ENCODE results near the gene PTPRS.

The PTPRS gene

DNA sequence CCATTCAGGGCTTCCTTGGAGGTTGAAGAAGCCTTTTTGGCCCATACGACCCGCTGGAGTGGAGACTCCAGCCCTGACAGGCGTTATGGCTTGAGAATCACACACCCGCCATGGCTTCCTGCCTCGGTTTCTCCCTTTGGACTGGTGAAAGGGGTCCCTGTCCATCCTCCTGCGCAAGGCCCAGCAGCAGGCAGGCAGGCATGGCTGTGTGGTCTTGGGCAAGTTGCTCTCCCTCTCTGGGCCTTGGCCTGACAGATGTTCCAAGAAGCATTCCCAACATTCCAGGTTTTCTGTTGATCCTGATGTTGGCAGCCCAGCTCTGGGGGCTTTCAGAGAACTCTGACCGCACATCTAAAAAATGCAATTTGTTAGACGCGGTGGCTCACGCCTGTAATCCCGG, 8.1 kb downstream of the PTPRS start:
- Histone ChIP-seq H3F3A (ENCODE audit: insufficient read depth, low read length) (no peaks in the 10 kb centered on the region), H3K4me2 (ENCODE audit: low read depth, low read length) (no peak overlapping the region), H2AFZ (ENCODE audit: low read length) (no peak overlapping the region), H3K27me3 (replicated peaks; ENCODE audit: insufficient read depth, low read length) (peaks cover 97% of the 10 kb centered on the region), H3K9me2 (replicated peaks; ENCODE audit: insufficient read depth, low read length) (no peaks in the 10 kb centered on the region), H3K36me3 (replicated peaks; ENCODE audit: insufficient read depth, low read length) (no peaks in the 10 kb centered on the region), H3K27ac (ENCODE audit: low read length) (no peak overlapping the region), H4K20me1 (ENCODE audit: insufficient read depth, low read length) (no peaks in the 10 kb centered on the region), H3K9me3 (replicated peaks; ENCODE audit: insufficient read depth, low read length) (no peaks in the 10 kb centered on the region), H3K4me1 (ENCODE audit: low read length) (no peaks in the 10 kb centered on the region), H3K79me2 (ENCODE audit: low read length) (no peaks in the 10 kb centered on the region), H3K4me3 (ENCODE audit: low read length) (no peak overlapping the region), H3K9ac (ENCODE audit: low read length) (no peak overlapping the region)
- no peak for TF ChIP-seq EZH2 (optimal IDR thresholded peaks at IDR 0.05; ENCODE audit: low read depth, low read length)
- no peak for TF ChIP-seq EZH2phosphoT487 (IDR thresholded peaks at IDR 0.05; ENCODE audit: low read length)
- TF ChIP-seq CTCF (IDR thresholded peaks at IDR 0.05; ENCODE audit: low read length) = no peak
- no peak for DNase-seq

DNA sequence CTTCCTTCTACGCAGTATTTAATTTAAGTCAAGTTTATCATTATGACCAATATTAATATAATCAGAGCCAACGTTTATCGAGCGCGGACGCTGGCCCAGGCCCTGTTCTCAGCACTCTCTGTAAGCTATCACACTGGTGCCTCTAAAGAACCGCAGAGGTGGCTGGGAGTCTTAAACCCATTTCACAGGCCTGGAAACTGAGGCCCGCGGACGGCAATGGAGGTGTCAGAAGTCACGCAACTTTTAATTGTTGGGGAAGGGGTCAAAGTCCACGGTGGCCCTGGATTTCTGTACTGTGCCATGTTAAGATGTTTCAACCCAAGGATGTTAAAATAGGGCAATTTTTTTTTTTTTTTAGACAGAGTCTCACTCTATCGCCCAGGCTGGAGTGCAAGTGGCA, 8.8 kb downstream of the PTPRS start:
- H3K36me3 ChIP-seq (replicated peaks; ENCODE audit: insufficient read depth, low read length) = no peaks in the 10 kb centered on the region
- no peaks in the 10 kb centered on the region for H3F3A ChIP-seq (ENCODE audit: insufficient read depth, low read length)
- no peak overlapping the region for H2AFZ ChIP-seq (ENCODE audit: low read length)
- no peak overlapping the region for H3K4me2 ChIP-seq (ENCODE audit: low read depth, low read length)
- H3K9ac ChIP-seq (ENCODE audit: low read length) = no peak overlapping the region
- H3K9me2 ChIP-seq (replicated peaks; ENCODE audit: insufficient read depth, low read length) = no peaks in the 10 kb centered on the region
- no peak overlapping the region for H3K27ac ChIP-seq (ENCODE audit: low read length)
- no peaks in the 10 kb centered on the region for H3K9me3 ChIP-seq (replicated peaks; ENCODE audit: insufficient read depth, low read length)
- TF ChIP-seq CTCF (IDR thresholded peaks at IDR 0.05; ENCODE audit: low read length) (no peak), EZH2phosphoT487 (IDR thresholded peaks at IDR 0.05; ENCODE audit: low read length) (no peak), EZH2 (optimal IDR thresholded peaks at IDR 0.05; ENCODE audit: low read depth, low read length) (no peak)
- peaks cover 97% of the 10 kb centered on the region for H3K27me3 ChIP-seq (replicated peaks; ENCODE audit: insufficient read depth, low read length)
- H3K4me3 ChIP-seq (ENCODE audit: low read length) = no peak overlapping the region
- DNase-seq = no peak
- no peaks in the 10 kb centered on the region for H3K79me2 ChIP-seq (ENCODE audit: low read length)
- no peaks in the 10 kb centered on the region for H4K20me1 ChIP-seq (ENCODE audit: insufficient read depth, low read length)
- H3K4me1 ChIP-seq (ENCODE audit: low read length) = no peaks in the 10 kb centered on the region

DNA sequence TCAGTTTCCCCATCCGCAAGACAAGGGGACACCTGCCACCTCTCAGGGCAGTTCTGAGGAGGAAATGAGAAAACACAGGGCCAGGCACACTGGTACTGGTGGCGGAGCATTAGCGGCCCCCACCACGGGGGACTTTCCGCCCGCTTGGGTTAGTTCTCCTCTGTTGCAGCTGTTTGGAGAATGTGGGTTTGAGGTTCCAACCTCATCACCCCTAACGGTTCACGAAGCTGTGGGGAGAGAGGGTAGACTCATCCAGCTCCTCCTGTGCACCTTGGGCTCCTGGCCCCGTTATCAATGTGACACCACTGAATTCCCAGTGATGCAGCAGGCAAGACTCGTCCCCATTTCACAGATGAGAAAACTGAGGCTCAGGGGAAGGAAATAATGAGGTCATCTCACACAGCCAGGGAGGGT, 10.3 kb downstream of the PTPRS start:
- Histone ChIP-seq H3K9me2 (replicated peaks; ENCODE audit: insufficient read depth, low read length) (no peaks in the 10 kb centered on the region), H3F3A (ENCODE audit: insufficient read depth, low read length) (no peaks in the 10 kb centered on the region), H3K9me3 (replicated peaks; ENCODE audit: insufficient read depth, low read length) (no peaks in the 10 kb centered on the region), H3K4me2 (ENCODE audit: low read depth, low read length) (no peak overlapping the region), H3K4me1 (ENCODE audit: low read length) (no peaks in the 10 kb centered on the region), H3K36me3 (replicated peaks; ENCODE audit: insufficient read depth, low read length) (no peaks in the 10 kb centered on the region), H3K9ac (ENCODE audit: low read length) (no peak overlapping the region), H2AFZ (ENCODE audit: low read length) (no peak overlapping the region), H3K27me3 (replicated peaks; ENCODE audit: insufficient read depth, low read length) (peaks cover 97% of the 10 kb centered on the region), H3K27ac (ENCODE audit: low read length) (no peak overlapping the region), H4K20me1 (ENCODE audit: insufficient read depth, low read length) (no peaks in the 10 kb centered on the region; the same call in 1 of the 2 replicates), H3K79me2 (ENCODE audit: low read length) (no peaks in the 10 kb centered on the region), H3K4me3 (ENCODE audit: low read length) (no peak overlapping the region)
- DNase-seq = no peak
- TF ChIP-seq CTCF (IDR thresholded peaks at IDR 0.05; ENCODE audit: low read length) (no peak), EZH2 (optimal IDR thresholded peaks at IDR 0.05; ENCODE audit: low read depth, low read length) (no peak), EZH2phosphoT487 (IDR thresholded peaks at IDR 0.05; ENCODE audit: low read length) (no peak)

All from MM.1S (cell line).